Measurements from ENCODE around the gene SMIM12. TPM values are rescaled to one million over a fixed set of nuclear protein-coding genes. Genes with fewer than 3 reads are reported as not detected.
"Not testable (repeated sequence)": the region's sequence is repeated elsewhere in the genome, so short reads cannot be mapped to it uniquely, and the experiment has no call there.

SMIM12 gene
- total and polyA plus RNA-seq, 3 donors from 2014 or later, result 25.8 to 52.3 (median 27.1) TPM

GRCh38 chr1:34816332-34816731 is 43.2 kb downstream of the SMIM12 start:
- H3K9me3 ChIP-seq, result no peaks in the 10 kb centered on the region
- no peak overlapping the region for H3K4me3 ChIP-seq
- H3K4me1 ChIP-seq, result no peaks in the 10 kb centered on the region
- DNase-seq, result no peak
- no peak overlapping the region for H3K27ac ChIP-seq
- no peaks in the 10 kb centered on the region for H3K27me3 ChIP-seq
- TF ChIP-seq CTCF (IDR thresholded peaks at IDR 0.05), result no peak
- TF ChIP-seq POLR2A (IDR thresholded peaks at IDR 0.05), result no peak
- H3K36me3 ChIP-seq (ENCODE audit: low read depth, missing control alignments), result no peaks in the 10 kb centered on the region
- intact Hi-C loops (cut with DNase I; ENCODE audit: low total_unique reads), result no loop called here

DNA sequence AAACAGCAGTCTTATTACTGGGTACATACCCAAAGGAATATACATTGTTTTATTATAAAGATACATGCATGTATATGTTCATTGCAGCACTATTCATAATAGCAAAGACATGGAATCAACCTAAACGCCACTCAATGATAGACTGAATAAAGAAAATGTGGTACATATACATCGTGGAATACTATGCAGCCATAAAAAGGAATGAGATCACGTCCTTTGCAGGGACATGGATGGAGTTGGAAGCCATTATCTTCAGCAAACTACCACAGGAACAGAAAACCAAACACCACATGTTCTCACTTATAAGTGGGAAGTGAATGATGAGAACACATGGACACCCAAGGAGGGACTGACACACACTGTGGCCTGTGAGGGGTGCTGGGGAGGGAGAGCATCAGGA is 48.8 kb downstream of the SMIM12 start:
- H3K4me1 ChIP-seq; H3K36me3 ChIP-seq (ENCODE audit: low read depth, missing control alignments); DNase-seq; intact Hi-C loops (cut with DNase I; ENCODE audit: low total_unique reads); H3K4me3 ChIP-seq; H3K9me3 ChIP-seq; H3K27ac ChIP-seq; H3K27me3 ChIP-seq: not testable (repeated sequence)
- WGBS, 2 donors, result 94 to 95% methylated on average over 3 of the region's 3 CpGs

- H3K9me3 ChIP-seq, result no peaks in the 10 kb centered on the region
- TF ChIP-seq POLR2A (IDR thresholded peaks at IDR 0.05), result no peak
- no peak for TF ChIP-seq CTCF (IDR thresholded peaks at IDR 0.05)
- WGBS, 2 donors, result 88 to 93% methylated on average over 8 to 9 of the region's 9 CpGs
- H3K4me3 ChIP-seq, result no peak overlapping the region
- H3K27me3 ChIP-seq, result no peaks in the 10 kb centered on the region
- no peak overlapping the region for H3K27ac ChIP-seq
- DNase-seq, result no peak
- intact Hi-C loops (cut with DNase I; ENCODE audit: low total_unique reads), result no loop called here
- no peaks in the 10 kb centered on the region for H3K4me1 ChIP-seq
- H3K36me3 ChIP-seq (ENCODE audit: low read depth, missing control alignments), result no peaks in the 10 kb centered on the region
These were observed 51.3 kb downstream of the SMIM12 start for GRCh38 chr1:34808051-34808810.

- Histone ChIP-seq H3K4me3 (no peak overlapping the region), H3K4me1 (no peaks in the 10 kb centered on the region), H3K27ac (no peak overlapping the region), H3K36me3 (ENCODE audit: low read depth, missing control alignments) (no peaks in the 10 kb centered on the region), H3K27me3 (no peaks in the 10 kb centered on the region), H3K9me3 (no peaks in the 10 kb centered on the region)
- TF ChIP-seq POLR2A (IDR thresholded peaks at IDR 0.05), result no peak
- no peak for TF ChIP-seq CTCF (IDR thresholded peaks at IDR 0.05)
- DNase-seq, result no peak
- 64 to 72% methylated on average over 3 of the region's 3 CpGs for WGBS, 2 donors
- intact Hi-C loops (cut with DNase I; ENCODE audit: low total_unique reads), result no loop called here
These were observed 53.2 kb downstream of the SMIM12 start for GRCh38 chr1:34806396-34806795.

DNA sequence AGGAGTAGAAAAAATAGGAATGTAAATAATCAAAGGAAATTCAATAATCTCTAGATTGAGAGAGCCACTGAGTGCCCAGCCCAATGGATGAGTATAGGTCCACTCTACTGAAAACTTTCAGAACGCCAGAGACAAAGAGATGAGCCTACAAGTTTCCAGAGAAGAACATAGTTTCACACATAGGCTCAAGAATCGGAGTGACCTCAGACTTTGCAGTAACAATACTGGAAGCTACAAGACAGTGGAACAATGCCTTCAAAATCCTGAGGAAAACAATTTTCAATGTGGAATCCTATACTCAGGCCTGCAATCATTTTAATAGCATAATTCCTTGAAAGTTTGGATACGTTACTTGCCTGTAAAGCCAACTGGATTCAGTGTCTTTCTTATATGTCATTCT is 55.8 kb downstream of the SMIM12 start:
- Histone ChIP-seq H3K4me3 (no peak overlapping the region), H3K4me1 (no peaks in the 10 kb centered on the region), H3K27ac (no peak overlapping the region), H3K9me3 (no peaks in the 10 kb centered on the region), H3K36me3 (ENCODE audit: low read depth, missing control alignments) (no peaks in the 10 kb centered on the region), H3K27me3 (no peaks in the 10 kb centered on the region)
- intact Hi-C loops (cut with DNase I; ENCODE audit: low total_unique reads), result no loop called here
- TF ChIP-seq CTCF (IDR thresholded peaks at IDR 0.05) (no peak), POLR2A (IDR thresholded peaks at IDR 0.05) (no peak)
- no peak for DNase-seq
- 93 to 96% methylated on average over 3 of the region's 3 CpGs for WGBS, 2 donors

Other genes starting within 250 kb of the SMIM12 start
- not detected for gene GJB5, start 104.7 kb downstream of the SMIM12 start, total RNA-seq
- not detected for gene GJB5, start 104.7 kb downstream of the SMIM12 start, polyA plus RNA-seq (ENCODE audit: insufficient read depth, low read depth, low replicate concordance)
- gene GJB4, start 100.0 kb downstream of the SMIM12 start, total RNA-seq, result not detected
- not detected for gene GJB4, start 100.0 kb downstream of the SMIM12 start, polyA plus RNA-seq (ENCODE audit: insufficient read depth, low read depth, low replicate concordance)
- under 1 TPM; 0.50 to 0.55 TPM for gene GJB3, start 78.5 kb downstream of the SMIM12 start, total RNA-seq
- gene GJB3, start 78.5 kb downstream of the SMIM12 start, polyA plus RNA-seq (ENCODE audit: insufficient read depth, low read depth, low replicate concordance), result 0.40 TPM
- gene GJA4, start 66.8 kb downstream of the SMIM12 start, total RNA-seq, result 10 to 100 TPM; 11.3 to 11.9 TPM
- gene GJA4, start 66.8 kb downstream of the SMIM12 start, polyA plus RNA-seq (ENCODE audit: insufficient read depth, low read depth, low replicate concordance), result 10.9 TPM
- 10 to 100 TPM; 19.8 to 22.5 TPM for gene DLGAP3, start 69.9 kb upstream of the SMIM12 start, total RNA-seq
- 10.6 TPM for gene DLGAP3, start 69.9 kb upstream of the SMIM12 start, polyA plus RNA-seq (ENCODE audit: insufficient read depth, low read depth, low replicate concordance)
- 10 to 100 TPM; 43.5 to 54.8 TPM for gene TMEM35B, start 125.6 kb upstream of the SMIM12 start, total RNA-seq
- 55.8 TPM for gene TMEM35B, start 125.6 kb upstream of the SMIM12 start, polyA plus RNA-seq (ENCODE audit: insufficient read depth, low read depth, low replicate concordance)
- gene ZMYM6, start 172.2 kb upstream of the SMIM12 start, total RNA-seq, result 10 to 100 TPM; 35.4 to 40.0 TPM
- 16.0 TPM for gene ZMYM6, start 172.2 kb upstream of the SMIM12 start, polyA plus RNA-seq (ENCODE audit: insufficient read depth, low read depth, low replicate concordance)
- gene ZMYM1, start 219.6 kb upstream of the SMIM12 start, total RNA-seq, result 10 to 100 TPM; 20.7 to 24.2 TPM
- gene ZMYM1, start 219.6 kb upstream of the SMIM12 start, polyA plus RNA-seq (ENCODE audit: insufficient read depth, low read depth, low replicate concordance), result 10.8 TPM